K562 (cell line): ENCODE results near the gene NPY5R. TPM values are rescaled to one million over a fixed set of nuclear protein-coding genes. Genes with fewer than 3 reads are reported as not detected.

Source experiments
- ATF2 ChIP-seq: sonication (generic); formaldehyde crosslinking; IDR thresholded peaks from 2 replicates; pipeline ENCODE4 v1.8.1; 2022; ENCODE audit warnings: missing genetic modification reagents
- KLF13 ChIP-seq: fragments of 450-650 bp; IDR thresholded peaks from 2 replicates; pipeline ENCODE4 v1.6.1; 2016; ENCODE audit warnings: missing genetic modification characterization, low read depth, mild to moderate bottlenecking, missing compliant biosample characterization, moderate library complexity, borderline replicate concordance
- NONO ChIP-seq, 2 experiments: fragments of 200-400 bp in 1 of 2; fragments of 450-650 bp in 1 of 2; formaldehyde crosslinking in 1 of 2; IDR thresholded peaks; 2 replicates each; pipeline ENCODE4 v1.6.1; 2017; ENCODE audit warnings: low read depth in 2 of 2, mild to moderate bottlenecking in 2 of 2, moderate library complexity in 2 of 2, low read length in 1 of 2
- NR1H2 ChIP-seq: sonication (generic); formaldehyde crosslinking; IDR thresholded peaks from 2 replicates; pipeline ENCODE4 v1.4.0; 2020; ENCODE audit warnings: mild to moderate bottlenecking, missing genetic modification reagents
- NRF1 ChIP-seq, 2 experiments: fragments of 450-650 bp; IDR thresholded peaks in 1 of 2; conservative IDR thresholded peaks in 1 of 2; 2 replicates each; pipeline ENCODE4 v1.6.1; 2014; ENCODE audit warnings: mild to moderate bottlenecking in 2 of 2
- SIN3B ChIP-seq: fragments of 450-650 bp; IDR thresholded peaks from 2 replicates; pipeline ENCODE4 v1.6.1; 2017; ENCODE audit warnings: low read depth, mild to moderate bottlenecking, moderate library complexity
- TRIM28 ChIP-seq: fragments of 450-650 bp; IDR thresholded peaks from 2 replicates; pipeline ENCODE4 v1.6.1; 2017
- USF2 ChIP-seq: sonication (generic); formaldehyde crosslinking; IDR thresholded peaks from 2 replicates; pipeline ENCODE4 v1.5.0; 2020; ENCODE audit warnings: missing genetic modification reagents
- ZNF280A ChIP-seq: fragments of 450-650 bp; IDR thresholded peaks from 2 replicates; pipeline ENCODE4 v1.6.1; 2018; ENCODE audit warnings: mild to moderate bottlenecking, low read depth; ENCODE audit not compliant: partially characterized antibody
- ZNF347 ChIP-seq: fragments of 450-650 bp; formaldehyde crosslinking; IDR thresholded peaks from 2 replicates; pipeline ENCODE4 v1.4.0; 2020; ENCODE audit warnings: low read depth, mild to moderate bottlenecking, moderate library complexity
- ZNF395 ChIP-seq: fragments of 200-800 bp; sonication (Bioruptor generic); IDR thresholded peaks from 2 replicates; pipeline ENCODE4 v1.6.1; 2017; ENCODE audit warnings: missing genetic modification characterization, missing compliant biosample characterization
- ZNF586 ChIP-seq: fragments of 450-650 bp; formaldehyde crosslinking; conservative IDR thresholded peaks from 2 replicates; pipeline ENCODE4 v1.4.0; 2020; ENCODE audit warnings: mild to moderate bottlenecking, moderate library complexity
- ZNF764 ChIP-seq: fragments of 250-450 bp; sonication (Bioruptor Pico); IDR thresholded peaks from 2 replicates; pipeline ENCODE4 v1.4.0; 2020; ENCODE audit warnings: low read depth, mild to moderate bottlenecking, moderate library complexity
- polyA plus RNA-seq, 8 experiments: library from polyadenylated mRNA; depleted of rRNA in 4 of 8; stranded (reverse) in 5 of 8; unstranded in 3 of 8; fragments of >200 nt; fragmentation: Nextera tagmentation in 2 of 8; fragmentation: Illumina TruSeq in 1 of 8; extraction: Ambion mirVana in 2 of 8; extraction: Trizol in 1 of 8; gene quantifications; 2 replicates each; pipeline versions ENCODE4 v1.2.1 to v1.2.3, GENCODE V29; 2011 to 2014; ENCODE audit warnings: inconsistent platforms in 1 of 8, missing spikeins in 1 of 8
- total RNA-seq, 7 experiments: library from RNA; depleted of rRNA in 6 of 7; stranded (reverse); fragments of >200 nt in 6 of 7; fragmentation: Illumina TruSeq in 2 of 7; extraction: Trizol in 2 of 7; gene quantifications; 2 replicates each; pipeline versions ENCODE4 v1.2.1 to v1.2.3, GENCODE V29; 2011 to 2021; ENCODE audit warnings: low replicate concordance in 1 of 7

The NPY5R gene
- total and polyA plus RNA-seq, 9 of the 15 experiments (the other 6 are each of a cell fraction or from before 2014, with no cell fraction given), result not detected

GRCh38 chr4:163400911-163401310 is 57.2 kb downstream of the NPY5R start (continued):
- no peak for TF ChIP-seq ZNF347 (CRISPR knock-in tag)
- no peak for TF ChIP-seq ZNF395 (CRISPR knock-in tag)
- TF ChIP-seq KLF13 (tag), result no peak
- no peak for TF ChIP-seq NR1H2
- no peak for TF ChIP-seq SIN3B
- no peak for TF ChIP-seq ZNF280A
- no peak for TF ChIP-seq ZNF764 (CRISPR knock-in tag)
- no peak for TF ChIP-seq ZNF586 (CRISPR knock-in tag)
- no peak for TF ChIP-seq USF2 (CRISPR knock-in tag)
- TF ChIP-seq NRF1 (conservative IDR thresholded peaks at IDR 0.05 in 1 of 2, IDR thresholded peaks at IDR 0.05 in 1 of 2), result no peak
- TF ChIP-seq TRIM28, result no peak
- TF ChIP-seq NONO (IDR thresholded peaks at IDR 0.05; ENCODE audit: low read depth in 2 of 2, low read length in 1 of 2), result no peak
- TF ChIP-seq ATF2 (CRISPR knock-in tag), result no peak

Other genes starting within 250 kb of the NPY5R start
- gene NAF1, start 177.0 kb upstream of the NPY5R start, total RNA-seq (2014; rRNA removed), result 25.8 and 31.6 TPM in 2 replicates
- gene NAF1, start 177.0 kb upstream of the NPY5R start, total RNA-seq (2014; rRNA removed; fragmentation: Illumina TruSeq; extraction: Trizol), result 16.5 and 17.0 TPM in 2 replicates
- gene NAF1, start 177.0 kb upstream of the NPY5R start, total RNA-seq (2015; rRNA removed; fragmentation: Illumina TruSeq; extraction: Trizol), result 17.0 and 19.6 TPM in 2 replicates
- 39.2 and 40.6 TPM in 2 replicates for gene NAF1, start 177.0 kb upstream of the NPY5R start, total RNA-seq (2021)
- 15.0 and 15.7 TPM in 2 replicates for gene NAF1, start 177.0 kb upstream of the NPY5R start, polyA plus RNA-seq (2011; rRNA removed)
- 20.8 and 22.0 TPM in 2 replicates for gene NAF1, start 177.0 kb upstream of the NPY5R start, polyA plus RNA-seq (2014; fragmentation: Illumina TruSeq; extraction: Trizol)
- 1 to 10 TPM; 2.4 to 2.7 TPM for gene NAF1, start 177.0 kb upstream of the NPY5R start, polyA plus RNA-seq (2014; fragmentation: Nextera tagmentation; extraction: Ambion mirVana)
- 21.6 TPM in 2 replicates for gene NAF1, start 177.0 kb upstream of the NPY5R start, polyA plus RNA-seq (2014; rRNA removed)
- gene NPY1R, start 11.3 kb upstream of the NPY5R start, total RNA-seq (2014; rRNA removed), result not detected in 2 replicates
- 0.10 TPM in 1 of 2 replicates, not detected in the other for gene NPY1R, start 11.3 kb upstream of the NPY5R start, total RNA-seq (2014; rRNA removed; fragmentation: Illumina TruSeq; extraction: Trizol)
- gene NPY1R, start 11.3 kb upstream of the NPY5R start, total RNA-seq (2015; rRNA removed; fragmentation: Illumina TruSeq; extraction: Trizol), result 0.18 TPM in 1 of 2 replicates, not detected in the other
- 0.07 and 0.13 TPM in 2 replicates for gene NPY1R, start 11.3 kb upstream of the NPY5R start, total RNA-seq (2021)
- gene NPY1R, start 11.3 kb upstream of the NPY5R start, polyA plus RNA-seq (2011; rRNA removed), result not detected in 2 replicates
- not detected in 2 replicates for gene NPY1R, start 11.3 kb upstream of the NPY5R start, polyA plus RNA-seq (2014; fragmentation: Illumina TruSeq; extraction: Trizol)
- under 1 TPM; 0.04 to 0.10 TPM for gene NPY1R, start 11.3 kb upstream of the NPY5R start, polyA plus RNA-seq (2014; fragmentation: Nextera tagmentation; extraction: Ambion mirVana)
- not detected in 2 replicates for gene NPY1R, start 11.3 kb upstream of the NPY5R start, polyA plus RNA-seq (2014; rRNA removed)
- 0.09 and 0.12 TPM in 2 replicates for gene TKTL2, start 129.9 kb downstream of the NPY5R start, total RNA-seq (2014; rRNA removed)
- 0.07 and 0.10 TPM in 2 replicates for gene TKTL2, start 129.9 kb downstream of the NPY5R start, total RNA-seq (2014; rRNA removed; fragmentation: Illumina TruSeq; extraction: Trizol)
- gene TKTL2, start 129.9 kb downstream of the NPY5R start, total RNA-seq (2015; rRNA removed; fragmentation: Illumina TruSeq; extraction: Trizol), result 0.04 TPM in 1 of 2 replicates, not detected in the other
- 0.07 and 0.09 TPM in 2 replicates for gene TKTL2, start 129.9 kb downstream of the NPY5R start, total RNA-seq (2021)
- 0.03 TPM in 1 of 2 replicates, not detected in the other for gene TKTL2, start 129.9 kb downstream of the NPY5R start, polyA plus RNA-seq (2011; rRNA removed)
- 0.04 TPM in 1 of 2 replicates, not detected in the other for gene TKTL2, start 129.9 kb downstream of the NPY5R start, polyA plus RNA-seq (2014; fragmentation: Illumina TruSeq; extraction: Trizol)
- gene TKTL2, start 129.9 kb downstream of the NPY5R start, polyA plus RNA-seq (2014; fragmentation: Nextera tagmentation; extraction: Ambion mirVana), result under 1 TPM; 0.10 to 0.31 TPM
- 0.23 TPM in 1 of 2 replicates, not detected in the other for gene TKTL2, start 129.9 kb downstream of the NPY5R start, polyA plus RNA-seq (2014; rRNA removed)
- 54.5 and 70.0 TPM in 2 replicates for gene TMA16, start 150.8 kb downstream of the NPY5R start, total RNA-seq (2014; rRNA removed)
- gene TMA16, start 150.8 kb downstream of the NPY5R start, total RNA-seq (2014; rRNA removed; fragmentation: Illumina TruSeq; extraction: Trizol), result 58.4 and 72.4 TPM in 2 replicates
- 59.1 and 66.6 TPM in 2 replicates for gene TMA16, start 150.8 kb downstream of the NPY5R start, total RNA-seq (2015; rRNA removed; fragmentation: Illumina TruSeq; extraction: Trizol)
- gene TMA16, start 150.8 kb downstream of the NPY5R start, total RNA-seq (2021), result 47.7 and 49.5 TPM in 2 replicates
- 23.2 and 27.7 TPM in 2 replicates for gene TMA16, start 150.8 kb downstream of the NPY5R start, polyA plus RNA-seq (2011; rRNA removed)
- gene TMA16, start 150.8 kb downstream of the NPY5R start, polyA plus RNA-seq (2014; fragmentation: Illumina TruSeq; extraction: Trizol), result 73.5 and 74.2 TPM in 2 replicates
- 10 to 100 TPM; 51.4 to 67.2 TPM for gene TMA16, start 150.8 kb downstream of the NPY5R start, polyA plus RNA-seq (2014; fragmentation: Nextera tagmentation; extraction: Ambion mirVana)
- gene TMA16, start 150.8 kb downstream of the NPY5R start, polyA plus RNA-seq (2014; rRNA removed), result 47.0 and 74.8 TPM in 2 replicates